Smooth muscle cell (in vitro differentiated cells): ENCODE data around the gene CPO. TPM values are rescaled to one million over a fixed set of nuclear protein-coding genes. Genes with fewer than 3 reads are reported as not detected.

ENCODE experiments used
- DNase-seq: peaks from one replicate; lab custom pipeline; 2025; ENCODE audit not compliant: unreplicated experiment; lab: John Stamatoyannopoulos, UW
- H2AFZ ChIP-seq: fragments of 200-600 bp; sonication (generic); 2 replicates; pipeline ENCODE4 v1.6.0; 2016; ENCODE audit warnings: antibody characterized with exemption, low read depth, mild to moderate bottlenecking
- H3F3A ChIP-seq: fragments of 200-600 bp; sonication (generic); 2 replicates; pipeline ENCODE4 v1.6.0; 2017; ENCODE audit warnings: antibody characterized with exemption, low read depth
- H3K27ac ChIP-seq: fragments of 200-600 bp; sonication (generic); 2 replicates; pipeline ENCODE4 v1.5.1; 2016; ENCODE audit warnings: low read depth, mild to moderate bottlenecking
- H3K27me3 ChIP-seq: fragments of 200-600 bp; sonication (generic); 2 replicates; pipeline ENCODE4 v1.6.1; 2016; ENCODE audit warnings: low read depth, mild to moderate bottlenecking
- H3K36me3 ChIP-seq: fragments of 200-600 bp; sonication (generic); 2 replicates; pipeline ENCODE4 v1.5.1; 2016; ENCODE audit warnings: low read depth
- H3K4me1 ChIP-seq: fragments of 200-600 bp; sonication (generic); 2 replicates; pipeline ENCODE4 v1.5.1; 2016; ENCODE audit warnings: low read depth
- H3K4me2 ChIP-seq: fragments of 200-600 bp; sonication (generic); 2 replicates; pipeline ENCODE4 v1.6.0; 2016; ENCODE audit warnings: mild to moderate bottlenecking
- H3K4me3 ChIP-seq: fragments of 200-600 bp; sonication (generic); 2 replicates; pipeline ENCODE4 v1.5.1; 2016; ENCODE audit warnings: mild to moderate bottlenecking
- H3K79me2 ChIP-seq: fragments of 200-600 bp; sonication (generic); 2 replicates; pipeline ENCODE4 v1.6.0; 2016; ENCODE audit warnings: low read depth, mild to moderate bottlenecking
- H3K9ac ChIP-seq: fragments of 200-600 bp; sonication (generic); 2 replicates; pipeline ENCODE4 v1.6.0; 2016; ENCODE audit warnings: low read depth
- H3K9me3 ChIP-seq: fragments of 200-600 bp; sonication (generic); replicated peaks from 2 replicates; pipeline ENCODE4 v1.5.1; 2016; ENCODE audit warnings: low read depth
- H4K20me1 ChIP-seq: fragments of 200-600 bp; sonication (generic); 2 replicates; pipeline ENCODE4 v1.6.0; 2016; ENCODE audit warnings: low read depth
- WGBS: methylation state at CpG from one replicate; pipeline ENCODE4 v1.1.7; 2016; ENCODE audit warnings: low lambda C conversion rate; 5-methylcytosine and 5-hydroxymethylcytosine counted together
- polyA plus RNA-seq: library from polyadenylated mRNA; unstranded; fragments of >200 nt; fragmentation: Nextera tagmentation; extraction: Ambion mirVana; gene quantifications from 2 replicates; pipeline ENCODE4 v1.2.1, GENCODE V29; 2016
- total RNA-seq: library from RNA; depleted of rRNA; stranded (reverse); fragments of >200 nt; gene quantifications from 2 replicates; pipeline ENCODE4 v1.2.3, GENCODE V29; 2014
- TF ChIP-seq, protein P1 (sequence below): fragments of 200-600 bp; sonication (generic); IDR thresholded peaks from 2 replicates; pipeline ENCODE4 v1.5.1; 2017; ENCODE audit warnings: borderline replicate concordance, mild to moderate bottlenecking, antibody characterized with exemption; ENCODE audit not compliant: insufficient read depth, poor library complexity, severe bottlenecking

CPO gene, protein sequence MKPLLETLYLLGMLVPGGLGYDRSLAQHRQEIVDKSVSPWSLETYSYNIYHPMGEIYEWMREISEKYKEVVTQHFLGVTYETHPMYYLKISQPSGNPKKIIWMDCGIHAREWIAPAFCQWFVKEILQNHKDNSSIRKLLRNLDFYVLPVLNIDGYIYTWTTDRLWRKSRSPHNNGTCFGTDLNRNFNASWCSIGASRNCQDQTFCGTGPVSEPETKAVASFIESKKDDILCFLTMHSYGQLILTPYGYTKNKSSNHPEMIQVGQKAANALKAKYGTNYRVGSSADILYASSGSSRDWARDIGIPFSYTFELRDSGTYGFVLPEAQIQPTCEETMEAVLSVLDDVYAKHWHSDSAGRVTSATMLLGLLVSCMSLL
- total RNA-seq, result not detected in 2 replicates
- not detected in 2 replicates for polyA plus RNA-seq

DNA sequence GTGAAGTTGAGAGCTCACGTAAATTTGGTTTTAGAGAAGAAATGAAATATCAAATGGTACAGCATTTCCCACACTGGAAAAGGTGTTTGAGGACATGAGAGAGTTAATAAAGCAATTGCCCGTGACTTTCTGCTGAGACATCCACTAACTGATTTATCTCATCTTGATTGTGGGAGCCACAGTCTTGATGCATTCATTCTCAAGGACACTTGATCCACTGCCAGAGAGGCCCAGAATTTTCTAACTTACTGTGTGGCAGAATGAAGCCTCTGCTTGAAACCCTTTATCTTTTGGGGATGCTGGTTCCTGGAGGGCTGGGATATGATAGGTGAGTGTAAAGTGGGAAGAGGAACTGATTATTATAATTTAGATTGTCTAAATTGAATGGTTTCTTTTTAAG is at the start of gene CPO:
TSS of gene CPO (plus strand) at position 179 of the 400 bp plus-strand sequence. CDS start at position 261, 82 bp downstream.
- no peaks in the 10 kb centered on the region for H3K4me1 ChIP-seq
- no peaks in the 10 kb centered on the region for H3K79me2 ChIP-seq
- no peak within 1 kb of the TSS for H2AFZ ChIP-seq
- no peak within 1 kb of the TSS for H3K4me2 ChIP-seq
- DNase-seq, result no peak
- H3K4me3 ChIP-seq, result no peak within 1 kb of the TSS
- no peaks in the 10 kb centered on the region for H4K20me1 ChIP-seq
- H3K36me3 ChIP-seq, result no peaks in the 10 kb centered on the region
- no peaks in the 10 kb centered on the region for H3F3A ChIP-seq
- no peaks in the 10 kb centered on the region for H3K9me3 ChIP-seq
- WGBS, result 86% methylated on average over 2 of the region's 2 CpGs
- H3K9ac ChIP-seq, result no peak within 1 kb of the TSS
- TF ChIP-seq, protein P1, sequence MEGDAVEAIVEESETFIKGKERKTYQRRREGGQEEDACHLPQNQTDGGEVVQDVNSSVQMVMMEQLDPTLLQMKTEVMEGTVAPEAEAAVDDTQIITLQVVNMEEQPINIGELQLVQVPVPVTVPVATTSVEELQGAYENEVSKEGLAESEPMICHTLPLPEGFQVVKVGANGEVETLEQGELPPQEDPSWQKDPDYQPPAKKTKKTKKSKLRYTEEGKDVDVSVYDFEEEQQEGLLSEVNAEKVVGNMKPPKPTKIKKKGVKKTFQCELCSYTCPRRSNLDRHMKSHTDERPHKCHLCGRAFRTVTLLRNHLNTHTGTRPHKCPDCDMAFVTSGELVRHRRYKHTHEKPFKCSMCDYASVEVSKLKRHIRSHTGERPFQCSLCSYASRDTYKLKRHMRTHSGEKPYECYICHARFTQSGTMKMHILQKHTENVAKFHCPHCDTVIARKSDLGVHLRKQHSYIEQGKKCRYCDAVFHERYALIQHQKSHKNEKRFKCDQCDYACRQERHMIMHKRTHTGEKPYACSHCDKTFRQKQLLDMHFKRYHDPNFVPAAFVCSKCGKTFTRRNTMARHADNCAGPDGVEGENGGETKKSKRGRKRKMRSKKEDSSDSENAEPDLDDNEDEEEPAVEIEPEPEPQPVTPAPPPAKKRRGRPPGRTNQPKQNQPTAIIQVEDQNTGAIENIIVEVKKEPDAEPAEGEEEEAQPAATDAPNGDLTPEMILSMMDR, result no peak
- no peaks in the 10 kb centered on the region for H3K27me3 ChIP-seq
- H3K27ac ChIP-seq, result no peak within 1 kb of the TSS

GRCh38 chr2:206890179-206890578 is 49.1 kb upstream of the CPO start:
- H3K36me3 ChIP-seq, result no peaks in the 10 kb centered on the region
- H3K79me2 ChIP-seq, result no peaks in the 10 kb centered on the region
- H3K4me3 ChIP-seq, result no peak overlapping the region
- no peak overlapping the region for H3K27ac ChIP-seq
- TF ChIP-seq, protein P1, result no peak
- H3K4me2 ChIP-seq, result no peak overlapping the region
- no peak overlapping the region for H3K9ac ChIP-seq
- DNase-seq, result no peak
- no peak overlapping the region for H2AFZ ChIP-seq
- H3K4me1 ChIP-seq, result no peaks in the 10 kb centered on the region
- no peaks in the 10 kb centered on the region for H3F3A ChIP-seq
- H3K9me3 ChIP-seq, result no peaks in the 10 kb centered on the region
- H3K27me3 ChIP-seq, result no peaks in the 10 kb centered on the region
- no peaks in the 10 kb centered on the region for H4K20me1 ChIP-seq
- WGBS, result 80% methylated on average over 2 of the region's 2 CpGs

- H3K36me3 ChIP-seq, result no peaks in the 10 kb centered on the region
- DNase-seq, result no peak
- H3K79me2 ChIP-seq, result no peaks in the 10 kb centered on the region
- H2AFZ ChIP-seq, result no peak overlapping the region
- TF ChIP-seq, protein P1, result no peak
- H3K4me1 ChIP-seq, result no peaks in the 10 kb centered on the region
- H3K27me3 ChIP-seq, result no peaks in the 10 kb centered on the region
- H3F3A ChIP-seq, result no peaks in the 10 kb centered on the region
- no peaks in the 10 kb centered on the region for H3K9me3 ChIP-seq
- no peak overlapping the region for H3K9ac ChIP-seq
- no peaks in the 10 kb centered on the region for H4K20me1 ChIP-seq
- H3K4me2 ChIP-seq, result no peak overlapping the region
- no peak overlapping the region for H3K27ac ChIP-seq
- no peak overlapping the region for H3K4me3 ChIP-seq
- WGBS, result 78% methylated on average over 1 of the region's 1 CpG
Observed at GRCh38 chr2:206890926-206891325, 48.4 kb upstream of the CPO start.

GRCh38 chr2:206915121-206915520 is 24.2 kb upstream of the CPO start:
- TF ChIP-seq, protein P1, result no peak
- H3K36me3 ChIP-seq, result no peaks in the 10 kb centered on the region
- no peaks in the 10 kb centered on the region for H3K9me3 ChIP-seq
- DNase-seq, result no peak
- H3F3A ChIP-seq, result no peaks in the 10 kb centered on the region
- peak overlapping the region; percentile 59 for H3K27ac ChIP-seq
- no peaks in the 10 kb centered on the region for H4K20me1 ChIP-seq
- peak overlapping the region; percentile 25 for H3K4me2 ChIP-seq
- no peak overlapping the region for H2AFZ ChIP-seq
- H3K79me2 ChIP-seq, result no peaks in the 10 kb centered on the region
- 0% methylated on average over 1 of the region's 1 CpG for WGBS
- H3K4me3 ChIP-seq, result no peak overlapping the region
- H3K4me1 ChIP-seq, result no peaks in the 10 kb centered on the region
- peaks cover 3% of the 10 kb centered on the region for H3K27me3 ChIP-seq
- H3K9ac ChIP-seq, result no peak overlapping the region
